H1 (cell line): Measurements from ENCODE around the gene RNF130. TPM values are rescaled to one million over a fixed set of nuclear protein-coding genes. Genes with fewer than 3 reads are reported as not detected.

ENCODE experiments used
- JUN ChIP-seq: IDR thresholded peaks from 2 replicates; pipeline ENCODE4 v1.6.1; 2011; ENCODE audit warnings: low read depth, mild to moderate bottlenecking, improper control_type of control experiment, low read length
- RFX5 ChIP-seq: IDR thresholded peaks from 2 replicates; pipeline ENCODE4 v1.6.1; 2011; ENCODE audit warnings: low read depth, low read length, improper control_type of control experiment, borderline replicate concordance
- SIN3A ChIP-seq, 2 experiments: IDR thresholded peaks in 1 of 2; conservative IDR thresholded peaks in 1 of 2; 2 replicates each; pipeline ENCODE4 v1.6.1; 2011 to 2012; ENCODE audit warnings: low read length in 2 of 2, improper control_type of control experiment in 1 of 2, low read depth in 1 of 2, mild to moderate bottlenecking in 1 of 2
- polyA plus RNA-seq, 7 experiments: library from polyadenylated mRNA; depleted of rRNA in 3 of 7; stranded (reverse) in 5 of 7; unstranded in 2 of 7; fragments of >200 nt in 5 of 7; fragments of 200-250 nt in 2 of 7; gene quantifications; 1 replicate in 5 of 7; 2 replicates in 1 of 7; 4 replicates in 1 of 7; pipeline versions ENCODE4 v1.2.1 to v1.2.3, GENCODE V29; 2011 to 2013; ENCODE audit warnings: missing spikeins in 2 of 7, mixed read lengths in 2 of 7
- total RNA-seq: library from RNA; stranded (reverse); fragmentation: NEBNext Ultra II Directional; extraction: Animal tissue kit (Norgen Biotek cat#: 25700); gene quantifications from 2 replicates; pipeline ENCODE4 v1.2.1, GENCODE V29; 2021

RNF130 gene
- total and polyA plus RNA-seq, 2 of the 8 experiments (the other 6 are each of a cell fraction or from before 2014, with no cell fraction given), result 65.1 to 70.0 TPM

- TF ChIP-seq SIN3A (conservative IDR thresholded peaks at IDR 0.05 in 1 of 2, IDR thresholded peaks at IDR 0.05 in 1 of 2; ENCODE audit: low read depth in 1 of 2, low read length in 2 of 2) (no peak), JUN (no peak), RFX5 (no peak)
- TF ChIP-seq, all 59 proteins: peak for 0
These were observed 40.8 kb upstream of the RNF130 start (continued) for GRCh38 chr5:180112181-180112861.
